Hepatocyte (in vitro differentiated cells): Measurements from ENCODE around the gene VPS33B. TPM values are rescaled to one million over a fixed set of nuclear protein-coding genes. Genes with fewer than 3 reads are reported as not detected.
"Not testable (repeated sequence)": the region's sequence is repeated elsewhere in the genome, so short reads cannot be mapped to it uniquely, and the experiment has no call there.

Experiments used
- DNase-seq: peaks from one replicate; pipeline ENCODE4 v3.0.0-alpha.2; 2016; ENCODE audit warnings: low spot score
- H2AFZ ChIP-seq: fragments of 200-600 bp; sonication (generic); 2 replicates; pipeline ENCODE4 v1.6.0; 2016; ENCODE audit warnings: antibody characterized with exemption, mild to moderate bottlenecking
- H3K27ac ChIP-seq: fragments of 200-600 bp; sonication (generic); 2 replicates; pipeline ENCODE4 v1.5.1; 2016; ENCODE audit warnings: mild to moderate bottlenecking
- H3K27me3 ChIP-seq: fragments of 200-600 bp; sonication (generic); 2 replicates; pipeline ENCODE4 v1.6.1; 2016
- H3K36me3 ChIP-seq: fragments of 200-600 bp; sonication (generic); replicated peaks from 2 replicates; pipeline ENCODE4 v1.5.1; 2016; ENCODE audit warnings: low read depth; ENCODE audit not compliant: insufficient read depth
- H3K4me1 ChIP-seq: fragments of 200-600 bp; sonication (generic); 2 replicates; pipeline ENCODE4 v1.5.1; 2016; ENCODE audit warnings: mild to moderate bottlenecking, moderate library complexity; ENCODE audit not compliant: insufficient read depth
- H3K4me2 ChIP-seq: fragments of 200-600 bp; sonication (generic); 2 replicates; pipeline ENCODE4 v1.6.0; 2016
- H3K4me3 ChIP-seq: fragments of 200-600 bp; sonication (generic); 2 replicates; pipeline ENCODE4 v1.5.1; 2016; ENCODE audit warnings: mild to moderate bottlenecking
- H3K79me2 ChIP-seq: fragments of 200-600 bp; sonication (generic); 2 replicates; pipeline ENCODE4 v1.6.0; 2017; ENCODE audit warnings: mild to moderate bottlenecking
- H3K9me2 ChIP-seq: fragments of 200-600 bp; sonication (generic); replicated peaks from 2 replicates; pipeline ENCODE4 v1.6.0; 2017; ENCODE audit warnings: mild to moderate bottlenecking; ENCODE audit not compliant: insufficient read depth
- H3K9me3 ChIP-seq: fragments of 200-600 bp; sonication (generic); 2 replicates; pipeline ENCODE4 v1.5.1; 2016; ENCODE audit warnings: low read depth, mild to moderate bottlenecking
- H4K20me1 ChIP-seq: fragments of 200-600 bp; sonication (generic); 2 replicates; pipeline ENCODE4 v1.6.0; 2016; ENCODE audit warnings: mild to moderate bottlenecking; ENCODE audit not compliant: insufficient read depth, poor library complexity, severe bottlenecking
- CTCF ChIP-seq: fragments of 200-600 bp; sonication (generic); IDR thresholded peaks from 2 replicates; pipeline ENCODE4 v1.5.1; 2016; ENCODE audit warnings: antibody characterized with exemption, mild to moderate bottlenecking; ENCODE audit not compliant: poor library complexity
- EZH2 ChIP-seq: fragments of 200-600 bp; sonication (generic); IDR thresholded peaks from 2 replicates; pipeline ENCODE4 v1.6.1; 2016; ENCODE audit warnings: antibody characterized with exemption, mild to moderate bottlenecking, borderline replicate concordance
- EZH2phosphoT487 ChIP-seq: fragments of 200-600 bp; sonication (generic); IDR thresholded peaks from one replicate; pipeline ENCODE4 v1.6.1; 2018; ENCODE audit warnings: antibody characterized with exemption, mild to moderate bottlenecking, low read depth, moderate library complexity; ENCODE audit not compliant: unreplicated experiment, severe bottlenecking
- WGBS: methylation state at CpG from one replicate; pipeline ENCODE4 v1.1.6; 2016; ENCODE audit warnings: low lambda C conversion rate; ENCODE audit errors: missing lambda C conversion rate; 5-methylcytosine and 5-hydroxymethylcytosine counted together
- polyA plus RNA-seq: library from polyadenylated mRNA; unstranded; fragments of >200 nt; fragmentation: Nextera tagmentation; extraction: Ambion mirVana; gene quantifications from 2 replicates; pipeline ENCODE4 v1.2.1, GENCODE V29; 2016
- total RNA-seq: library from RNA; depleted of rRNA; stranded (reverse); fragments of >200 nt; gene quantifications from 2 replicates; pipeline ENCODE4 v1.2.3, GENCODE V29; 2014

VPS33B gene
- total and polyA plus RNA-seq, 2 experiments from 2014 or later = 7.8 to 11.7 TPM

GRCh38 chr15:91017716-91018115 is 4.7 kb downstream of the VPS33B start:
- no peak overlapping the region for H3K4me3 ChIP-seq
- peaks cover 11% of the 10 kb centered on the region for H3K4me1 ChIP-seq
- no peaks in the 10 kb centered on the region for H3K27me3 ChIP-seq
- H2AFZ ChIP-seq = no peak overlapping the region
- H3K79me2 ChIP-seq = peaks cover 40% of the 10 kb centered on the region
- 87% methylated on average over 5 of the region's 5 CpGs for WGBS
- no peaks in the 10 kb centered on the region for H3K36me3 ChIP-seq
- H4K20me1 ChIP-seq = no peaks in the 10 kb centered on the region
- H3K27ac ChIP-seq = no peak overlapping the region
- no peak overlapping the region for H3K4me2 ChIP-seq
- H3K9me2 ChIP-seq = no peaks in the 10 kb centered on the region
- TF ChIP-seq EZH2 = no peak
- no peak for TF ChIP-seq CTCF
- TF ChIP-seq EZH2phosphoT487 = no peak
- DNase-seq = no peak
- no peaks in the 10 kb centered on the region for H3K9me3 ChIP-seq

- not testable (repeated sequence) for H4K20me1 ChIP-seq, H2AFZ ChIP-seq, H3K4me2 ChIP-seq, H3K4me1 ChIP-seq, H3K79me2 ChIP-seq, DNase-seq, H3K27ac ChIP-seq, H3K36me3 ChIP-seq, H3K4me3 ChIP-seq, H3K9me2 ChIP-seq, H3K27me3 ChIP-seq, H3K9me3 ChIP-seq
- 87% methylated on average over 10 of the region's 10 CpGs for WGBS
Observed at GRCh38 chr15:91013701-91014100, 8.7 kb downstream of the VPS33B start.

- H3K4me3 ChIP-seq = no peak overlapping the region
- H3K36me3 ChIP-seq = no peaks in the 10 kb centered on the region
- no peak for TF ChIP-seq CTCF
- no peak for TF ChIP-seq EZH2
- TF ChIP-seq EZH2phosphoT487 = no peak
Observed at GRCh38 chr15:91007266-91007665, 15.1 kb downstream of the VPS33B start.

GRCh38 chr15:91001209-91001608 is 21.2 kb downstream of the VPS33B start:
- Histone ChIP-seq H3K9me3 (no peaks in the 10 kb centered on the region), H3K4me1 (no peaks in the 10 kb centered on the region), H3K36me3 (no peaks in the 10 kb centered on the region), H2AFZ (no peak overlapping the region), H3K27ac (no peak overlapping the region), H4K20me1 (no peaks in the 10 kb centered on the region), H3K79me2 (no peaks in the 10 kb centered on the region), H3K4me2 (no peak overlapping the region), H3K27me3 (no peaks in the 10 kb centered on the region), H3K9me2 (no peaks in the 10 kb centered on the region), H3K4me3 (no peak overlapping the region)
- 95% methylated on average over 3 of the region's 3 CpGs for WGBS
- TF ChIP-seq EZH2 = no peak
- no peak for TF ChIP-seq CTCF
- TF ChIP-seq EZH2phosphoT487 = no peak
- DNase-seq = no peak

More at GRCh38 chr15:91007266-91007665, 15.1 kb downstream of the VPS33B start:
- H3K27me3 ChIP-seq = no peaks in the 10 kb centered on the region
- H2AFZ ChIP-seq = no peak overlapping the region
- 90% methylated on average over 3 of the region's 3 CpGs for WGBS
- H3K9me3 ChIP-seq = no peaks in the 10 kb centered on the region
- H3K9me2 ChIP-seq = no peaks in the 10 kb centered on the region
- H3K27ac ChIP-seq = no peak overlapping the region
- no peaks in the 10 kb centered on the region for H4K20me1 ChIP-seq
- H3K4me1 ChIP-seq = no peaks in the 10 kb centered on the region
- DNase-seq = no peak
- no peak overlapping the region for H3K4me2 ChIP-seq
- no peaks in the 10 kb centered on the region for H3K79me2 ChIP-seq
